ENCODE results near the gene DSN1.

DSN1 gene

GRCh38 chr20:36728986-36729385 lies 44.6 kb downstream of the DSN1 start:
- no peak overlapping the region for H3K4me3 Mint-ChIP-seq
- no peaks in the 10 kb centered on the region for H3K9me3 Mint-ChIP-seq
- no peaks in the 10 kb centered on the region for H3K27me3 Mint-ChIP-seq (ENCODE audit: low read depth)
- H3K36me3 Mint-ChIP-seq (ENCODE audit: low read depth): peaks cover 2% of the 10 kb centered on the region
- peak overlapping the region; percentile 6 for H3K27ac Mint-ChIP-seq
- peak; percentile 31 for DNase-seq (ENCODE audit: low spot score)
- peaks cover 25% of the 10 kb centered on the region for H3K4me1 Mint-ChIP-seq (ENCODE audit: low read depth)

- no peak overlapping the region for H3K4me3 Mint-ChIP-seq
- H3K4me1 Mint-ChIP-seq (ENCODE audit: low read depth): peaks cover 12% of the 10 kb centered on the region
- H3K27me3 Mint-ChIP-seq (ENCODE audit: low read depth): no peaks in the 10 kb centered on the region
- no peaks in the 10 kb centered on the region for H3K9me3 Mint-ChIP-seq
- no peak for DNase-seq (ENCODE audit: low spot score)
- H3K27ac Mint-ChIP-seq: no peak overlapping the region
- peaks cover 3% of the 10 kb centered on the region for H3K36me3 Mint-ChIP-seq (ENCODE audit: low read depth)
Measured at GRCh38 chr20:36726168-36726567, 47.4 kb downstream of the DSN1 start.

- Mint-ChIP-seq H3K27ac (no peak overlapping the region), H3K36me3 (ENCODE audit: low read depth) (peaks cover 5% of the 10 kb centered on the region), H3K9me3 (no peaks in the 10 kb centered on the region), H3K27me3 (ENCODE audit: low read depth) (no peaks in the 10 kb centered on the region), H3K4me1 (ENCODE audit: low read depth) (peaks cover 3% of the 10 kb centered on the region), H3K4me3 (no peak overlapping the region)
- DNase-seq (ENCODE audit: low spot score): peak; percentile 44
Measured at GRCh38 chr20:36720510-36720909, 53.1 kb downstream of the DSN1 start.

GRCh38 chr20:36717657-36718056 lies 55.9 kb downstream of the DSN1 start:
- Mint-ChIP-seq H3K4me3 (no peak overlapping the region), H3K27me3 (ENCODE audit: low read depth) (no peaks in the 10 kb centered on the region), H3K36me3 (ENCODE audit: low read depth) (peaks cover 7% of the 10 kb centered on the region), H3K9me3 (no peaks in the 10 kb centered on the region), H3K4me1 (ENCODE audit: low read depth) (peaks cover 9% of the 10 kb centered on the region), H3K27ac (no peak overlapping the region)
- DNase-seq (ENCODE audit: low spot score): no peak

GRCh38 chr20:36717021-36717420 lies 56.5 kb downstream of the DSN1 start:
- no peak for DNase-seq (ENCODE audit: low spot score)
- Mint-ChIP-seq H3K9me3 (no peaks in the 10 kb centered on the region), H3K36me3 (ENCODE audit: low read depth) (peaks cover 7% of the 10 kb centered on the region), H3K4me3 (no peak overlapping the region), H3K27me3 (ENCODE audit: low read depth) (no peaks in the 10 kb centered on the region), H3K27ac (no peak overlapping the region), H3K4me1 (ENCODE audit: low read depth) (peaks cover 9% of the 10 kb centered on the region)

GRCh38 chr20:36712775-36713174 lies 60.8 kb downstream of the DSN1 start:
- H3K36me3 Mint-ChIP-seq (ENCODE audit: low read depth): peaks cover 2% of the 10 kb centered on the region
- H3K4me1 Mint-ChIP-seq (ENCODE audit: low read depth): peaks cover 5% of the 10 kb centered on the region
- no peaks in the 10 kb centered on the region for H3K27me3 Mint-ChIP-seq (ENCODE audit: low read depth)
- DNase-seq (ENCODE audit: low spot score): no peak
- H3K9me3 Mint-ChIP-seq: no peaks in the 10 kb centered on the region
- H3K27ac Mint-ChIP-seq: no peak overlapping the region
- H3K4me3 Mint-ChIP-seq: no peak overlapping the region

GRCh38 chr20:36709126-36709525 lies 64.4 kb downstream of the DSN1 start:
- Mint-ChIP-seq H3K9me3 (no peaks in the 10 kb centered on the region), H3K27me3 (ENCODE audit: low read depth) (no peaks in the 10 kb centered on the region), H3K36me3 (ENCODE audit: low read depth) (peaks cover 4% of the 10 kb centered on the region), H3K27ac (no peak overlapping the region), H3K4me1 (ENCODE audit: low read depth) (peaks cover 10% of the 10 kb centered on the region), H3K4me3 (no peak overlapping the region)
- no peak for DNase-seq (ENCODE audit: low spot score)

GRCh38 chr20:36703530-36703929 lies 70.0 kb downstream of the DSN1 start:
- Mint-ChIP-seq H3K27me3 (ENCODE audit: low read depth) (no peaks in the 10 kb centered on the region), H3K4me3 (no peak overlapping the region), H3K36me3 (ENCODE audit: low read depth) (peaks cover 2% of the 10 kb centered on the region), H3K27ac (no peak overlapping the region), H3K4me1 (ENCODE audit: low read depth) (peaks cover 5% of the 10 kb centered on the region), H3K9me3 (no peaks in the 10 kb centered on the region)
- no peak for DNase-seq (ENCODE audit: low spot score)

Data from T-helper 2 cell treated with Interferon-gamma antibody and Interleukin-4, amounts not matched to agents 5 μg/mL and 100 μg/mL, for 36 hours (primary cell).